GM23338 (cell line): ENCODE results near the gene COLQ.

Experiments used
- CREB1 ChIP-seq: fragments of 250-450 bp; sonication (Bioruptor Pico); IDR thresholded peaks from 2 replicates; pipeline ENCODE4 v1.5.0; 2020; ENCODE audit warnings: low read depth, mild to moderate bottlenecking, moderate library complexity
- ETS1 ChIP-seq: IDR thresholded peaks from 2 replicates; pipeline ENCODE4 v1.6.1; 2016; ENCODE audit warnings: antibody characterized with exemption
- EZH2 ChIP-seq: fragments of 200-600 bp; sonication (generic); IDR thresholded peaks from one replicate; pipeline ENCODE4 v1.8.0; 2017; ENCODE audit warnings: antibody characterized with exemption, mild to moderate bottlenecking, low read depth; ENCODE audit not compliant: unreplicated experiment
- EZH2phosphoT487 ChIP-seq: fragments of 200-600 bp; sonication (generic); IDR thresholded peaks from one replicate; pipeline ENCODE4 v1.8.1; 2018; ENCODE audit warnings: antibody characterized with exemption; ENCODE audit not compliant: unreplicated experiment
- POLR2AphosphoS5 ChIP-seq: IDR thresholded peaks from 2 replicates; pipeline ENCODE4 v1.6.1; 2016; ENCODE audit warnings: antibody characterized with exemption, low read depth
- ZNF331 ChIP-seq: fragments of 250-450 bp; sonication (Bioruptor Pico); IDR thresholded peaks from 2 replicates; pipeline ENCODE4 v1.5.0; 2020; ENCODE audit warnings: low read depth, mild to moderate bottlenecking, moderate library complexity
- TF ChIP-seq, protein P1 (sequence below), 2 experiments: fragments of 200-600 bp in 1 of 2; sonication (generic) in 1 of 2; conservative IDR thresholded peaks; 2 replicates each; pipeline versions ENCODE4 v1.5.1 to v1.6.1; 2016 to 2017; ENCODE audit warnings: antibody characterized with exemption in 2 of 2, low read depth in 2 of 2, mild to moderate bottlenecking in 2 of 2, moderate library complexity in 1 of 2
- TF ChIP-seq, protein P2 (sequence below): IDR thresholded peaks from one replicate; pipeline ENCODE4 v1.6.1; 2018; ENCODE audit warnings: antibody characterized with exemption; ENCODE audit not compliant: unreplicated experiment

DNA sequence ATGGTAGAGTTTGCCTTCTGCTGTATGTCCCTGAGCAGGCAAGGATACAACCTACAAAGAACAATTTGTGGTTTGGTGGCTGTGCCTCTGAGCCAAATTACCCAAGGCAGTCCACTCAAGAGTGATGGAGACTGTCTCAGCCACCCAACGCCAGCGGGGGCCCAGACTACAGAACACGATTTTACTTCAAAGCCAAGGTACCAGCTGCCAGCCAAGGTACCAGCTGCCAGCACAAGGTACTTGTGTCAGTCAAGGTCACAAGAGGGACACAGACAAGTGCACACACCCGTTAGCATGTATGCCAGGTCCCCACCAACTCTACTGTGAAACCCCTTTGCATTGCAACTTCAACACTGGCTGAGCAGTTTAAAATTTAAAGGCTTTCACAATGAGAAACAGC is 23.5 kb downstream of the COLQ start:
- TF ChIP-seq EZH2 (no peak), POLR2AphosphoS5 (no peak), CREB1 (CRISPR knock-in tag) (no peak), ZNF331 (CRISPR knock-in tag) (no peak), EZH2phosphoT487 (no peak), ETS1 (no peak)
- TF ChIP-seq, protein P1, sequence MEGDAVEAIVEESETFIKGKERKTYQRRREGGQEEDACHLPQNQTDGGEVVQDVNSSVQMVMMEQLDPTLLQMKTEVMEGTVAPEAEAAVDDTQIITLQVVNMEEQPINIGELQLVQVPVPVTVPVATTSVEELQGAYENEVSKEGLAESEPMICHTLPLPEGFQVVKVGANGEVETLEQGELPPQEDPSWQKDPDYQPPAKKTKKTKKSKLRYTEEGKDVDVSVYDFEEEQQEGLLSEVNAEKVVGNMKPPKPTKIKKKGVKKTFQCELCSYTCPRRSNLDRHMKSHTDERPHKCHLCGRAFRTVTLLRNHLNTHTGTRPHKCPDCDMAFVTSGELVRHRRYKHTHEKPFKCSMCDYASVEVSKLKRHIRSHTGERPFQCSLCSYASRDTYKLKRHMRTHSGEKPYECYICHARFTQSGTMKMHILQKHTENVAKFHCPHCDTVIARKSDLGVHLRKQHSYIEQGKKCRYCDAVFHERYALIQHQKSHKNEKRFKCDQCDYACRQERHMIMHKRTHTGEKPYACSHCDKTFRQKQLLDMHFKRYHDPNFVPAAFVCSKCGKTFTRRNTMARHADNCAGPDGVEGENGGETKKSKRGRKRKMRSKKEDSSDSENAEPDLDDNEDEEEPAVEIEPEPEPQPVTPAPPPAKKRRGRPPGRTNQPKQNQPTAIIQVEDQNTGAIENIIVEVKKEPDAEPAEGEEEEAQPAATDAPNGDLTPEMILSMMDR (conservative IDR thresholded peaks at IDR 0.05; ENCODE audit: low read depth in 2 of 2), result no peak
- TF ChIP-seq, protein P2, sequence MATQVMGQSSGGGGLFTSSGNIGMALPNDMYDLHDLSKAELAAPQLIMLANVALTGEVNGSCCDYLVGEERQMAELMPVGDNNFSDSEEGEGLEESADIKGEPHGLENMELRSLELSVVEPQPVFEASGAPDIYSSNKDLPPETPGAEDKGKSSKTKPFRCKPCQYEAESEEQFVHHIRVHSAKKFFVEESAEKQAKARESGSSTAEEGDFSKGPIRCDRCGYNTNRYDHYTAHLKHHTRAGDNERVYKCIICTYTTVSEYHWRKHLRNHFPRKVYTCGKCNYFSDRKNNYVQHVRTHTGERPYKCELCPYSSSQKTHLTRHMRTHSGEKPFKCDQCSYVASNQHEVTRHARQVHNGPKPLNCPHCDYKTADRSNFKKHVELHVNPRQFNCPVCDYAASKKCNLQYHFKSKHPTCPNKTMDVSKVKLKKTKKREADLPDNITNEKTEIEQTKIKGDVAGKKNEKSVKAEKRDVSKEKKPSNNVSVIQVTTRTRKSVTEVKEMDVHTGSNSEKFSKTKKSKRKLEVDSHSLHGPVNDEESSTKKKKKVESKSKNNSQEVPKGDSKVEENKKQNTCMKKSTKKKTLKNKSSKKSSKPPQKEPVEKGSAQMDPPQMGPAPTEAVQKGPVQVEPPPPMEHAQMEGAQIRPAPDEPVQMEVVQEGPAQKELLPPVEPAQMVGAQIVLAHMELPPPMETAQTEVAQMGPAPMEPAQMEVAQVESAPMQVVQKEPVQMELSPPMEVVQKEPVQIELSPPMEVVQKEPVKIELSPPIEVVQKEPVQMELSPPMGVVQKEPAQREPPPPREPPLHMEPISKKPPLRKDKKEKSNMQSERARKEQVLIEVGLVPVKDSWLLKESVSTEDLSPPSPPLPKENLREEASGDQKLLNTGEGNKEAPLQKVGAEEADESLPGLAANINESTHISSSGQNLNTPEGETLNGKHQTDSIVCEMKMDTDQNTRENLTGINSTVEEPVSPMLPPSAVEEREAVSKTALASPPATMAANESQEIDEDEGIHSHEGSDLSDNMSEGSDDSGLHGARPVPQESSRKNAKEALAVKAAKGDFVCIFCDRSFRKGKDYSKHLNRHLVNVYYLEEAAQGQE, result no peak
